GM23248 (cell line): ENCODE results near the gene CLDN2. TPM values are rescaled to one million over a fixed set of nuclear protein-coding genes. Genes with fewer than 3 reads are reported as not detected.

Experiments used
- DNase-seq: peaks from one replicate; pipeline ENCODE4 v3.0.0-alpha.2; 2015
- H2AFZ ChIP-seq: fragments of 200-600 bp; sonication (generic); 2 replicates; pipeline ENCODE4 v1.6.1; 2016; ENCODE audit warnings: antibody characterized with exemption
- H3F3A ChIP-seq: fragments of 200-600 bp; sonication (generic); 2 replicates; pipeline ENCODE4 v1.6.1; 2016; ENCODE audit warnings: mild to moderate bottlenecking, antibody characterized with exemption, mixed run types; ENCODE audit not compliant: insufficient read depth
- H3K27ac ChIP-seq: fragments of 200-600 bp; sonication (generic); 2 replicates; pipeline ENCODE4 v1.5.1; 2016; ENCODE audit warnings: mild to moderate bottlenecking
- H3K27me3 ChIP-seq: fragments of 200-600 bp; sonication (generic); replicated peaks from 2 replicates; pipeline ENCODE4 v1.6.1; 2016; ENCODE audit warnings: mild to moderate bottlenecking; ENCODE audit not compliant: insufficient read depth
- H3K36me3 ChIP-seq: fragments of 200-600 bp; sonication (generic); 2 replicates; pipeline ENCODE4 v1.6.1; 2016; ENCODE audit warnings: low read depth, mild to moderate bottlenecking
- H3K4me1 ChIP-seq: fragments of 200-600 bp; sonication (generic); 2 replicates; pipeline ENCODE4 v1.6.1; 2016; ENCODE audit warnings: mild to moderate bottlenecking; ENCODE audit not compliant: insufficient read depth
- H3K4me2 ChIP-seq: fragments of 200-600 bp; sonication (generic); one replicate; pipeline ENCODE4 v1.6.1; 2016; ENCODE audit warnings: mild to moderate bottlenecking; ENCODE audit not compliant: unreplicated experiment
- H3K4me3 ChIP-seq: fragments of 200-600 bp; sonication (generic); 2 replicates; pipeline ENCODE4 v1.5.1; 2016; ENCODE audit warnings: mild to moderate bottlenecking
- H3K79me2 ChIP-seq: fragments of 200-600 bp; sonication (generic); 2 replicates; pipeline ENCODE4 v1.6.1; 2016; ENCODE audit warnings: mild to moderate bottlenecking; ENCODE audit not compliant: insufficient read depth
- H3K9ac ChIP-seq: fragments of 200-600 bp; sonication (generic); 2 replicates; pipeline ENCODE4 v1.6.1; 2016; ENCODE audit warnings: mild to moderate bottlenecking
- H3K9me2 ChIP-seq: fragments of 200-600 bp; sonication (generic); 2 replicates; pipeline ENCODE4 v1.6.1; 2016; ENCODE audit warnings: mixed run types, mild to moderate bottlenecking, moderate library complexity; ENCODE audit not compliant: insufficient read depth
- H3K9me3 ChIP-seq: fragments of 200-600 bp; sonication (generic); one replicate; pipeline ENCODE4 v1.6.1; 2017; ENCODE audit warnings: low read depth
- H4K20me1 ChIP-seq: fragments of 200-600 bp; sonication (generic); 2 replicates; pipeline ENCODE4 v1.6.0; 2016; ENCODE audit not compliant: insufficient read depth
- EZH2 ChIP-seq: fragments of 200-600 bp; sonication (generic); IDR thresholded peaks from 2 replicates; pipeline ENCODE4 v1.6.1; 2018; ENCODE audit warnings: antibody characterized with exemption, mild to moderate bottlenecking; ENCODE audit not compliant: insufficient read depth, poor library complexity, severe bottlenecking
- EZH2phosphoT487 ChIP-seq: fragments of 200-600 bp; sonication (generic); IDR thresholded peaks from 2 replicates; pipeline ENCODE4 v1.6.1; 2018; ENCODE audit warnings: antibody characterized with exemption, moderate library complexity, mild to moderate bottlenecking, low read depth; ENCODE audit not compliant: insufficient read depth
- WGBS, 2 experiments: methylation state at CpG; one replicate each; pipeline ENCODE4 v1.1.6; 2015 to 2017; ENCODE audit warnings: low lambda C conversion rate in 2 of 2, low coverage in 1 of 2; ENCODE audit errors: missing lambda C conversion rate in 2 of 2; 5-methylcytosine and 5-hydroxymethylcytosine counted together
- in situ Hi-C: fragments of 300-500 bp; cut with MboI; formaldehyde crosslinking; loops from 2 replicates; pipeline ENCODE4 v1.15.0; 2020
- polyA plus RNA-seq: library from polyadenylated mRNA; unstranded; fragments of >200 nt; fragmentation: Nextera tagmentation; extraction: Ambion mirVana; gene quantifications from 2 replicates; pipeline ENCODE4 v1.2.1, GENCODE V29; 2016
- total RNA-seq: library from RNA; depleted of rRNA; stranded (reverse); fragments of >200 nt; shearing (Covaris generic); gene quantifications from 2 replicates; pipeline ENCODE4 v1.2.3, GENCODE V29; 2014

CLDN2 gene
- total and polyA plus RNA-seq, 2 experiments from 2014 or later: not detected

- no peaks in the 10 kb centered on the region for H3K27me3 ChIP-seq
- no peak overlapping the region for H3K4me3 ChIP-seq
- DNase-seq: peak; percentile 33
- no peaks in the 10 kb centered on the region for H3F3A ChIP-seq
- H3K9me2 ChIP-seq: no peaks in the 10 kb centered on the region
- no peak overlapping the region for H3K4me2 ChIP-seq
- H4K20me1 ChIP-seq: no peaks in the 10 kb centered on the region
- H3K4me1 ChIP-seq: peaks cover 14% of the 10 kb centered on the region
- H3K9ac ChIP-seq: no peak overlapping the region
- 15 to 42% methylated on average over 1 of the region's 1 CpG for WGBS, 2 experiments
- H3K27ac ChIP-seq: no peak overlapping the region
- TF ChIP-seq EZH2phosphoT487 (no peak), EZH2 (no peak)
- no peaks in the 10 kb centered on the region for H3K36me3 ChIP-seq
- in situ Hi-C loops: no loop called here
- H3K79me2 ChIP-seq: no peaks in the 10 kb centered on the region
- no peaks in the 10 kb centered on the region for H3K9me3 ChIP-seq
- no peak overlapping the region for H2AFZ ChIP-seq
Observed at GRCh38 chrX:106952988-106953387, 32.8 kb downstream of the CLDN2 start.

DNA sequence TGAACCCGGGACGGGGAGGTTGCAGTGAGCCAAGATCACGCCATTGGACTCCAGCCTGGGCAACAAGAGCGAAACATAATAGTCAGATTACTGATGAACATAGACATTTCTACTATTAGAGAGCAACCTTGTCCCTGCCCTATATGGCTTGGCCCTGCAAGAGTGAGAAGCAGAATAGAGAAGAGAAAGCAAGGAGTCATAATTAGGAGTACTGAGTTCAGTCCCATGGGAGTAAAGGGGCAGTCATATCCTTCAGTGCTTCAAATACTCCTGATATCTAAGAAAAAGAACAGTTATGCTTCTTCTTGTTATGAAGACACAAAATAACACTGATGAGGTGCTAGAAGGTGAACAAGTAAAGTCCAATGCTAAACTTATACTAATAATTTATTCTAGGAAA, 33.8 kb downstream of the CLDN2 start:
- Histone ChIP-seq H4K20me1 (no peaks in the 10 kb centered on the region), H3K9ac (no peak overlapping the region), H3K36me3 (no peaks in the 10 kb centered on the region), H3K4me1 (peaks cover 14% of the 10 kb centered on the region), H3K9me3 (no peaks in the 10 kb centered on the region), H3F3A (no peaks in the 10 kb centered on the region), H3K9me2 (no peaks in the 10 kb centered on the region), H3K79me2 (no peaks in the 10 kb centered on the region), H3K4me2 (no peak overlapping the region), H3K27ac (no peak overlapping the region), H2AFZ (no peak overlapping the region), H3K4me3 (no peak overlapping the region), H3K27me3 (no peaks in the 10 kb centered on the region)
- TF ChIP-seq EZH2phosphoT487 (no peak), EZH2 (no peak)
- WGBS, 2 experiments: 100% methylated on average over 4 of the region's 4 CpGs
- in situ Hi-C loops: no loop called here
- no peak for DNase-seq

- Histone ChIP-seq H4K20me1 (no peaks in the 10 kb centered on the region), H3K4me2 (peak overlapping the region; percentile 61), H3K4me1 (peaks cover 14% of the 10 kb centered on the region), H3F3A (no peaks in the 10 kb centered on the region), H3K4me3 (no peak overlapping the region), H3K79me2 (no peaks in the 10 kb centered on the region), H3K9ac (no peak overlapping the region), H3K9me3 (no peaks in the 10 kb centered on the region), H3K9me2 (no peaks in the 10 kb centered on the region), H3K27me3 (no peaks in the 10 kb centered on the region), H3K36me3 (no peaks in the 10 kb centered on the region), H3K27ac (peak overlapping the region; percentile 37; the same call in 1 of the 2 replicates), H2AFZ (no peak overlapping the region)
- DNase-seq: peak; percentile 56
- 67 to 90% methylated on average over 1 of the region's 1 CpG for WGBS, 2 experiments
- in situ Hi-C loops: no loop called here
- TF ChIP-seq EZH2 (no peak), EZH2phosphoT487 (no peak)
Observed at GRCh38 chrX:106955004-106955772, 35.0 kb downstream of the CLDN2 start.

DNA sequence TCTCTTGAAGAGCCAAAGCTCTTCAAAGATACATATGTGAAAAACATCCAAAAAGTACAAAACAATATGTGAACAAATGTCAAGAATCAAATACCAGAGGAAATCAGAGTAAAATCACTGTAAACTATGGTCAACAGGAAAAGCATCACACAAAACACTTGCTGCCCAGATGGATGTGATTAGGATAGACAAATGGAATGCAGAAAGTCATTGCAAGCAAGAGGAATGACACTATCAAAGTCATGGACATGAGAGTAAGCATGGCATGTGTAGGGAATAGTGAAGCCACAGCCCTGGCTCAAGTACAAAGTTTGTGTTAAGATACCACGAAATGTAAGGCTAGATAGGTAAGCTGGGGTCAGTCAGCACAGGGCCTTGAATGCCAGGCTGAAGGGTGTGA, 37.7 kb downstream of the CLDN2 start:
- Histone ChIP-seq H3K9me2 (no peaks in the 10 kb centered on the region), H3K27ac (no peak overlapping the region), H2AFZ (no peak overlapping the region), H3K9me3 (no peaks in the 10 kb centered on the region), H3K79me2 (no peaks in the 10 kb centered on the region), H3K9ac (no peak overlapping the region), H3K4me1 (peaks cover 14% of the 10 kb centered on the region), H3K27me3 (no peaks in the 10 kb centered on the region), H3F3A (no peaks in the 10 kb centered on the region), H3K4me3 (no peak overlapping the region), H3K36me3 (no peaks in the 10 kb centered on the region), H4K20me1 (no peaks in the 10 kb centered on the region), H3K4me2 (no peak overlapping the region)
- no peak for TF ChIP-seq EZH2
- no peak for TF ChIP-seq EZH2phosphoT487
- DNase-seq: peak; percentile 13
- WGBS, 2 experiments: 78 to 94% methylated on average over 1 of the region's 1 CpG
- in situ Hi-C loops: no loop called here
